ENCODE measurements around the gene RNF5.

- TF ChIP-seq CTCF (IDR thresholded peaks at IDR 0.05) (no peak), POLR2A (IDR thresholded peaks at IDR 0.05) (no peak)
Observed at GRCh38 chr6:32210191-32210601, 32.0 kb downstream of the RNF5 start.
